HL-60/S4 (cell line): ENCODE results near the gene KLF13.

Experiments used
- in situ Hi-C: fragments of 300-500 bp; cut with MboI; formaldehyde crosslinking; loops from 2 replicates; pipeline ENCODE4 v1.14.3; 2022; ENCODE audit warnings: low sequenced_read_pairs

KLF13 gene

DNA sequence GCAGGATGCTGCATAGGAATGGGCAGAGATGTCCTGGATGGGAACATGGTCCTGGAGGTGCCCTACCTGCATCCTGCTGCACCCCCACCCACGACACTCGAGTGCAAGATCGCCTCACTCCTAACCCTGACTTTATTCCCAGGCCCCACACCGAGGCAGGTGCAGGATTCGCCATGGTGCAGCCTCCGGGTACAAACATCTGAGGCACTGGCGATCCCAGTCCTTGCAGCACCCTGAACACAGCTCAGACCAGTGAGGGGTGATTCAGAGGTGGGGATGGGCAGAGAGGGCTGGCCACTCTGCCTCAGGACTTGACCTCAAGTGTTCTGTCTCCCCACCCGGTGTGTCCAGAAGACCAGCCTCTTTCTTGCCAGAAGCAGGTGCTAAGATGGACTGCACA, 49.1 kb downstream of the KLF13 start:
- in situ Hi-C loops = no loop called here

DNA sequence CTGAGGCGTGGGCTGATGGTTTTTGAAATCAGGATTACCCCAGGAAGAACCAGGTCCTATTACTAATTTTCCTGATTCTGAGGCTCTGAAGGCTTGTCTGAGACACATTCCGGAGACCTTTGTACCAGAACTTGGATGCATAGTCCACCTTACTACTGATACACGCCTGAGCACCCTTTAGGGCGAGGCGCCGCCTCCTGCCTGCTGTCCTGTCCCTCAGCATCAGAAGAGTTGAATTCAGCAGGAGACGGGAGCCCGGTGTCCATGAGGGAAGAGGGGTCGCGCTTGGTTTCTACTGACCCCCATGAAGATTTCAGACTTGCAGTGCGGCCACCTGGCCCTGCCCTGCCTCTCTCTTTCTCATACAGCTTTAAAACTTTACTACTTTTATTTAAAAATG, 49.9 kb downstream of the KLF13 start:
- in situ Hi-C loops = no loop called here

DNA sequence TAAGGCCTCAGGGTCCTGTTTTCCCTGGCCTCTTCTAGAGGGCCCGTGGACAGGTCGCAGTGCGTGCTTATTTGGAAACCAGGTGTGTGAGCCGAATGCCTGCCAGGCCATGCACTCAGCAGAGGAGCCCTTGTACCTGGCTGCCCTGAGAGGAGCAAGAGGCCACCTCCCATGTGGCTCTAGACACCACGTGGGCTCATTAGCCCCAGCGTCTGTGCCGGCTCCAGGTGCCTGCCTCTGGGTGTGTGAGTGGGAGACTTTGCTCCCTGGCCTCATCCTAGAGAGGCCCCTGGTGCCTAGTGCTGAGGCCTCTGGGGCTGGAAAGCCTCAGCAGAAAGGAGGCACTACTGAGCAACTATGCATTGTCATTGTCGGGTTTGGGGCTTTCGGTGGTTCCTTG, 50.4 kb downstream of the KLF13 start:
- in situ Hi-C loops = no loop called here

DNA sequence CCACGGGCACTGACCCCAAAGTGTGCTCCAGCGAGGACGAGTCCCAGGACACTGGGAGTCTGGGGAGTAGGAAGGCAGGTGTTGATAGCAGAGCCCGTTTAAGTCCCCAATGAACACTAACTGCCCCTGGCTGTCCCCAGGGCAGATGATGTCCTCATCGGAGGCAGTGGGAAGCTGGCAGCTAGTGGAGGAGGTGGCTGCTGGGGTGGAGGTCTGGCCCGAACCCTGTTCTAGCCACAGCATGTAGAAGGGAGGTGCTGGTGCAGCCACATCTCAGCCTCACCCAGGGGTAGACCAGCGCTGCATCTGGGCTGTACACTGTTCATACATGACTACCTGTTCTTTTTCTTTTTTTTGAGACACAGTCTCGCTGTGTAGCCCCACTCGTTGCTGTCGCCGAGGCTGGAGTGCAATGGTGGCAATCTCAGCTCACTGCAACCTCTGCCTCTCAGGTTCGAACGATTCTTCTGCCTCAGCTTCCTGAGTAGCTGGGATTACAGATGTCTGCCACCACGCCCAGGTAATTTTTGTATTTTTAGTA, 51.8 kb downstream of the KLF13 start:
- in situ Hi-C loops = no loop called here

DNA sequence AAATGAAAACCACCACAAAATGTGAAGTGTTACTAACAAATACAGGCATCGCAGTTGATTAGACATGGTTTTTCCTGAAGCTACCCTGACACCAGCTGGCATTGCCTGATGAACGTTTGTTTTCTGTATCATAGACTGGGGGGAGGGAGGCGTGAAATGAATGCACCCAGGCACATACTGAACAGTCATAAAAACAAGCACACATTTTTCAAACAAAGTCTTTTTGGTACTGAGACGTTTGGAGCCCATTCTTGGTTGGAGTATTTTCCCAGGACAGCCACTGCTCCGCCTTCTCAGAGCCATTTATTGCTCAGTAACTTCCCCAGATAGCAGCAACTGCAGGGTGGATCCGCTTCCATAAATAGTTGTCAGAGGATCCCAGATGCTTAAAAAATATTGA, 52.4 kb downstream of the KLF13 start:
- in situ Hi-C loops = no loop called here

- in situ Hi-C loops = no loop called here
Observed at GRCh38 chr15:31379577-31379976, 52.9 kb downstream of the KLF13 start.

- in situ Hi-C loops = no loop called here
Observed at GRCh38 chr15:31381801-31382712, 55.4 kb downstream of the KLF13 start.

DNA sequence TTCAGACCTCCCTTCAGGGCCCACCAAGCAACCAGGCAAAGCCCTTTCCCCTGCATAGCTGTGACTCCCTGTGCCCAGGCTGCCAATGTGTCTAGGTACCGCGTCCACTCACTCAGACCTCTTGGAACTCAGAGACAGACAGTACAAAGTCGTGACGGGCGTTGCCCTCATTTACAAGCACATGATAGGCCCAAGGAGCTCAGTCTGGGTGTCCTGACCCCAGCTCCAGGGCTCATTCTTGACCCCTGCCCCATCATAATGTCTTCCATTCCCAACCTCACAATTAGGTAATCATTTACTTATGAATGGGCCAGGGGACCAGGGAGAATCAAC, 56.0 kb downstream of the KLF13 start:
- in situ Hi-C loops = no loop called here

DNA sequence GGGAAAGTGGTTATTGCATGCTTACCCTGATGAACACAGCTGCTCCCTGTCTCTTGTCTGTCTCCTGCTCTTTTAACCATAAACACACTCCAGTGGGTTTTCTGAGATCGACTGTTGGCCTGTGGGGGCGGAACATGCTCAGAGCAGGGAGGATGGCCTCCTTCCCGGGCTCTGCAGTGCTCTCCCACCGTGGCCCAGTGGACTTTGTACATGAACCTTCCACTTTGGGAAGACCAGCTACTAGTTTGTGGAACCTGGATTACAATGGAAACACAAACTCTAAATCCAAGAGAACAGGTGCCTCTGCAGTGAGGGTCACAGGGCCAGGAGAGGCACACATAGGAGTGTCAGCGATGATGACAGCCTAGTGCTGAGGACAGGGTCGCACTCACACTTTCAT, 56.5 kb downstream of the KLF13 start:
- in situ Hi-C loops = no loop called here

DNA sequence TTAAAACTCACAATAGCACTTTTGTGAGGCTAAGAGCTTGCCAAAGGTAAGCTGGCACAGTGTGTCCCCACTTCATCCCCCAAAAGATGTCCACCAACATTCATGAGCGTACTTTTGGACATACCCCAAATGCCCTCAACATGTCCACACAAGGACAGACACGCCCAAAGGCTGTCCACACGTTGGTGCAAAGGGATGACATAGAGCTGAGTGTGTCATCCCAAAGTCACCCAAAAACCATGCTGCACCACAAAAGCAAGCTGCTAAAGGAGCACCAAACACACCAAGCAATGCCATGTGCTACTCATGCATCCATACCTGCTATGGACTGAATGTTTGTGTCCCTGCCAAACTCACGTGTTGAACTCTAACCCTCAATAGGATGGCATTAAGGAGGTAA, 57.9 kb downstream of the KLF13 start:
- in situ Hi-C loops = no loop called here

DNA sequence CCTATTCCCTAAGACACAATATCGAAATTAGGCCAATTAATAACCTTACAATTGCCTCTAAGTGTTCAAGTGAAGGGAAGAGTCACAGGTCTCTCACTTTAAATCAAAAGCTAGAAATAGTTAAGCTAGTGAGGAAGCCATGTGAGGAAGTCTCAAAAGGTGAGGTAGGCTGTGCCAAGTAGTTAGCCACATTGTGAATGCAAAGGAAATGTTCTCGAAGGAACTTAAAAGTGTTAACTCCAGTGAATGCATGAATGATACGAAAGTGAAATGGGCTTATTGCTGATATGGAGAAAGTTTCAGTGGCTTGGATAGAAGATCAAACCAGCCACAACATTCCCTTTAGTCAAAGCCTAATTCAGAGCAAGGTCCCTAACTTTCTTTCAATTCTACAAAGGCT, 59.1 kb downstream of the KLF13 start:
- in situ Hi-C loops = no loop called here

- in situ Hi-C loops = no loop called here
Observed at GRCh38 chr15:31387092-31387478, 60.5 kb downstream of the KLF13 start.

DNA sequence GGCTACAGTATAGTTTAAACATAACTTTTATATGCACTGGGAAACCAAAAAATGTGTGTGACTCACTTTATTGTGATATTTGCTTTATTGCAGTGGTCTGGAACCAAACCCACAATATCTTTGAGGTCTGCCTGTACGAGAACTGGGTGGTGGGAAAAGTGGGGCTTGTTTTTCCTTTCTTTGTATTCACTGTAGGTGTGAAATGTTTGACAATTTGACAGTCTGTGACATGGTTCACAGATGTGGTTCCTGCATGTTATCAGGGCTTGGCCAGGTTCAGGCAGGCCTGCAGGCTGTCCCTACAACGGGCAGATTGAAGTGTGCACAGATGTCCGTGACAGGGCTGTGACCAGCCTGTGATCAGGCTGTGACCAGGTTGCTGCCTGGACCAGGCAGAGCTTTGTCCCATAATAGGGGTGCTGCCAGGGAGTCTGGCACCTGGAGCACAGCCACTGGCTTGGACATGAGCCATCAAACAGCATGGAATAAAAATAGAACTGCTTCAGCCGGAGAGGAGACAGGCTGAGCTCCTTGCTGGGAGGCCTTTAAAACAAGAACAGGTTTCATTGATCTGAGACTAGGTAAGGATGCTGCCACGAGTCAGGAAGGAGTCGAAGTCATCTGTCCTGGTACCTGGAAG, 61.0 kb downstream of the KLF13 start:
- in situ Hi-C loops = no loop called here

GRCh38 chr15:31389576-31389975, 62.9 kb downstream of the KLF13 start:
- in situ Hi-C loops = no loop called here

GRCh38 chr15:31390029-31390428, 63.4 kb downstream of the KLF13 start:
- in situ Hi-C loops = no loop called here

DNA sequence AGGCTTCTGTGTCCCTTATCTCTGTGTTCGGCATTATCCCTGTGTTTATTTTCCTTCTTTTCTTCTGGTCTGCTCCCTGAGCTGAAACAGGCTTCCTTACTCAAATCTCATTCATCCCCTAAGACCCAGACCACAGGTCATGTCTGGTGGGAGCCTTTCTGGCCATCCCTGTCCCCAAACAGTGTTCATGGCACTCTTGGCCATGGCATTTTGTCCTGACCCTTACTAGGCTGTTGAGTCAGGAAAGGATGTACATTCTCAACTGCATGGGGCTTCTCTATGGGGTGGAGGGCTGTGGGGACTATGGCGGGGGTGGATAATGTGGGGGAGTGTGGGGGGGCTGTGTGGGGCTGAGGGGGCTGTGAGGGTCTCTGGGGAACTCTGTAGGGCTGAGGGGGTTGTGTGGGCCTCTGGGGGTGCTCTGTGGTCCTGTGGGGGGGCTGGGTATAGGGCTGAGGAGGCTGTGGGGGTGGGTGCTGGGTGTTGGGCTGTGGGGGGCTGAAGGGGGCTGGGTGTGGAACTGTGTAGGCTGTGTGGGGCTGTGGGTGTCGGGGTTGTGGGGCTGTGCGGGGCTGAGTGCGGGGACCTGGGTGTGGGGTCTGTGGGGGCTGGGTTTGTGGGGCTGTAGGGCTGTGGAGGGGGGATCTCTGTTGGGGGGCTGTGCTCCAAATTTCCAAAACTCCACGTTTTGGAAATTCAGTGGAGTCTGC, 64.3 kb downstream of the KLF13 start:
- in situ Hi-C loops = no loop called here

DNA sequence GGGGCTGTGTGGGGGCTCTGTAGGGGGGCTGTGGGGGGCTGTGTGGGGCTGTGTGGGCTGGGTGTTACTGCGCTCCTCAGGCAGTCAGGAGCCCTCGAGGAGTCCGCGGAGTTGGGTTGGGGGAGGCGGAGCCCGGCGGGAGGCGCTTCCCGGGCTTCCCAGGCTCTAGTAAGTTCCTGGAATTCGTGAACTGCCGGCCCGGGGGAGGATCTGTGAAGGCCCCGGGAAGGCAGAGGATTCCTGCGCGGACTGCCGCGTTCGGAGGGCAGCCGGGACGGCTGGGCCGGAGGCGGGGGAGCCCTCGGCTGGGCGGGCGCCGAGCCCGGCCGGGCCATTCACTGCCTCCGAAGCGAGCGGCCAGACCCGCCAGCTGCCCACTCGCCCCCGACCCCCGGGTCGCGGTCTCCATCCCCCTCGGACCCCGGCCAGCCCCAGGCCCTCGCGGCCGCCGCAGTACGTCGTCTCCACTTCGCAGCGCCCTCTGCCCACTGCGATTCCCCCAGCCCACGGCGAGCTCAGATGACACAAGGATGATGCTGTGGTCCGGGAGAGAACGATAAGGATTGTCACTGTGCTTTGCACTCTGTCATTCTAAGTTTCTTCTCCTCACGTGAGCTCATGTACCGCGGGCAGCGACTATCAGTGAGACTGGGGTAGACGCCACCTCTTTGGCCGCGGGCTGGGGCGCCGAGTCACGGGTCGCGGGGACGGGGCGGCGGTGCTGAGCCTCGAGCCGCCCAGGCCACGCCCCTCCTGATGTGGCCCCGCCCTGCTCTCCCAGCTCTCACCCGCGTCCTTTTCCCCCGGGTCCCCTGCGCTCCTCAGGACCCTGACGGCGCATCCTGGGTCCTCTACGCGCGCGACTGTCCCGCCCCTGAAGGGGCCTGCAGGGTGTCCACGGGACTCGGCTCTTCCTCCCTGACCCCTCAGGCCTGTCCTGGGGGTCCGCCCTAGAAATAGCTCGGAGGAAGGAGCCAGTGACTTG, 65.3 kb downstream of the KLF13 start:
- in situ Hi-C loops = no loop called here

DNA sequence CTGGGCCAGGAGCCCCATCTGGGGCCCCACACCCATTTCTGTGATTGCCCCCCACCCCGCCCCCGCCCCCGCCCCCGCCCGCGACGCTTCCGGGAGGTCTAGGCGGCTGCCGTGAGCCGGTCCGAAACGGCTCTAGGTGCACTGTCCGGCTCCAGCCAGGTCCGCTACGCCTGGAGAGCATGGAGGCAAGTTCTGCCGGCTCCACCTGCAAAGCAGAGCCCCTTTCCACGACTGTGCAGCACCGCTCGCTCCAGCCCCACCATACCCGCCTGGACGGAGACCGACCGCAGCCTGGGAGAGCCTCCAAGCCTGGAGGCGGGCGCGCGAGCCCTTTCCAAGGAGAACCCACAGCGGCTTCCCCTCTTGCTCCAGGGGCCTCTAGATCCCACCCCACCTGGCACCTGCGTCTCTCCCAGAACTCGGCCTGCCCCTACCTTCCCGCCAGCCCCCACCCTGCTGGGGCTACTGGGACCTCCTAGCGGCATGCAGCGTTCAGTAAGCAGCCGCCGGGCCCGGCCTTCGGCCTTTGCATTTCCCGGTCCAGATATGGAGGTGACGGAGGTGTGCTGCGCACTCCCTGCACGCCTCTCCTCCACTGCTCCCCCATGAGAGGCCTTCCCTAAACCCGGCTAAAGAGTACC, 66.2 kb downstream of the KLF13 start:
- in situ Hi-C loops = no loop called here

GRCh38 chr15:31393444-31394091, 66.9 kb downstream of the KLF13 start:
- in situ Hi-C loops = no loop called here
